ENCODE measurements around the gene DNAJB13. TPM values are rescaled to one million over a fixed set of nuclear protein-coding genes. Genes with fewer than 3 reads are reported as not detected.

The DNAJB13 gene
- total RNA-seq, 1 donor from 2014 or later, result 1.2 TPM

DNA sequence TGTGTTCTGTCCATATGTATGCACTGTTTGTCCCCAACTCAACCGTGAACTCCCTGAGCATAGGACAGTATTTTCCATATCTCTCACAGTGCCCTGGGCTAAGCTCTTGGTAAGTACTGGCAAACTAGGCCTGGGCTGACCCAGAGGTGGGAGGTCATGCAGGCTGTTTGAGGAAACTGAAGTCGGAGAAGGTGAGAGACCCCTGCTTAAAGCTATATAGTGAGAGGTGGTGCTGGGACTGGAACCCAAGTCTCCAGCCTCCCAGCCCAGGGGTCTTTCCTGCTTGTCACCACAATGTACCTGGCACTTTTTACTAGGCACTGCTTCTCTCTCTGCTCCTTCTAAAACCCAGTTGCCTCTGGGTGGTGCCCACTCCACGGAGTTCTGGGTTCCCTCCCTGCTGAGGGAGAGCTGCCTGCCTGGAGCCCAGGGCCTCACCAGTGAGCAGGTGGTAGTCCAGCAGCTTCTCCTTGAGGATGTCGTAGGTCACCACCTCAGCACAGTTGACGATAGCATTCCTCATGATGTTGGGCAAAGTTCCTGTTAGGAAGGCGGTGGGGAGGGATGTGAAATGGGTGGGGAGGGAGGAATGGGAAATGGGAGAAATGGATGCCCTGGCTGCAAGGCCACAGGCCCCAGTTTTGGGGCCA, 53.3 kb downstream of the DNAJB13 start:
- Histone ChIP-seq H3K9me3 (ENCODE audit: insufficient read depth, low read depth, low read length) (no peaks in the 10 kb centered on the region), H3K27me3 (ENCODE audit: insufficient read depth, low read length) (no peaks in the 10 kb centered on the region), H3K4me3 (ENCODE audit: insufficient read depth, low read depth, low read length) (no peak overlapping the region), H3K79me2 (ENCODE audit: insufficient read depth, low read length) (no peaks in the 10 kb centered on the region), H3K27ac (ENCODE audit: low read depth, low read length) (no peak overlapping the region), H3K4me1 (ENCODE audit: insufficient read depth, low read length) (no peaks in the 10 kb centered on the region), H3K9ac (ENCODE audit: low read length) (no peak overlapping the region), H3K36me3 (ENCODE audit: insufficient read depth, low read length) (no peaks in the 10 kb centered on the region), H3K4me2 (ENCODE audit: low read length) (no peak overlapping the region), H2AFZ (ENCODE audit: low read depth, low read length) (no peak overlapping the region), H4K20me1 (ENCODE audit: insufficient read depth, low read length) (no peaks in the 10 kb centered on the region)
- peak overlapping the region; percentile 58 for H3K27ac Mint-ChIP-seq (ENCODE audit: unreplicated experiment)
- H3K27me3 Mint-ChIP-seq (ENCODE audit: low read depth, unreplicated experiment), result peaks cover 2% of the 10 kb centered on the region
- H3K4me1 Mint-ChIP-seq (ENCODE audit: low read depth, unreplicated experiment), result no peaks in the 10 kb centered on the region
- H3K36me3 Mint-ChIP-seq (ENCODE audit: low read depth, unreplicated experiment), result peaks cover 24% of the 10 kb centered on the region
- no peak for TF ChIP-seq EZH2 (IDR thresholded peaks at IDR 0.05; ENCODE audit: insufficient read depth, low read length)
- TF ChIP-seq, protein P1, sequence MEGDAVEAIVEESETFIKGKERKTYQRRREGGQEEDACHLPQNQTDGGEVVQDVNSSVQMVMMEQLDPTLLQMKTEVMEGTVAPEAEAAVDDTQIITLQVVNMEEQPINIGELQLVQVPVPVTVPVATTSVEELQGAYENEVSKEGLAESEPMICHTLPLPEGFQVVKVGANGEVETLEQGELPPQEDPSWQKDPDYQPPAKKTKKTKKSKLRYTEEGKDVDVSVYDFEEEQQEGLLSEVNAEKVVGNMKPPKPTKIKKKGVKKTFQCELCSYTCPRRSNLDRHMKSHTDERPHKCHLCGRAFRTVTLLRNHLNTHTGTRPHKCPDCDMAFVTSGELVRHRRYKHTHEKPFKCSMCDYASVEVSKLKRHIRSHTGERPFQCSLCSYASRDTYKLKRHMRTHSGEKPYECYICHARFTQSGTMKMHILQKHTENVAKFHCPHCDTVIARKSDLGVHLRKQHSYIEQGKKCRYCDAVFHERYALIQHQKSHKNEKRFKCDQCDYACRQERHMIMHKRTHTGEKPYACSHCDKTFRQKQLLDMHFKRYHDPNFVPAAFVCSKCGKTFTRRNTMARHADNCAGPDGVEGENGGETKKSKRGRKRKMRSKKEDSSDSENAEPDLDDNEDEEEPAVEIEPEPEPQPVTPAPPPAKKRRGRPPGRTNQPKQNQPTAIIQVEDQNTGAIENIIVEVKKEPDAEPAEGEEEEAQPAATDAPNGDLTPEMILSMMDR (IDR thresholded peaks at IDR 0.05; ENCODE audit: insufficient read depth, low read depth, low read length), result no peak
- FAIRE-seq, result no peak
- no peak for DNase-seq (ENCODE audit: low read depth)
- H3K9me3 Mint-ChIP-seq (ENCODE audit: unreplicated experiment), result no peaks in the 10 kb centered on the region
- H3K4me3 Mint-ChIP-seq (ENCODE audit: unreplicated experiment), result no peak overlapping the region

DNA sequence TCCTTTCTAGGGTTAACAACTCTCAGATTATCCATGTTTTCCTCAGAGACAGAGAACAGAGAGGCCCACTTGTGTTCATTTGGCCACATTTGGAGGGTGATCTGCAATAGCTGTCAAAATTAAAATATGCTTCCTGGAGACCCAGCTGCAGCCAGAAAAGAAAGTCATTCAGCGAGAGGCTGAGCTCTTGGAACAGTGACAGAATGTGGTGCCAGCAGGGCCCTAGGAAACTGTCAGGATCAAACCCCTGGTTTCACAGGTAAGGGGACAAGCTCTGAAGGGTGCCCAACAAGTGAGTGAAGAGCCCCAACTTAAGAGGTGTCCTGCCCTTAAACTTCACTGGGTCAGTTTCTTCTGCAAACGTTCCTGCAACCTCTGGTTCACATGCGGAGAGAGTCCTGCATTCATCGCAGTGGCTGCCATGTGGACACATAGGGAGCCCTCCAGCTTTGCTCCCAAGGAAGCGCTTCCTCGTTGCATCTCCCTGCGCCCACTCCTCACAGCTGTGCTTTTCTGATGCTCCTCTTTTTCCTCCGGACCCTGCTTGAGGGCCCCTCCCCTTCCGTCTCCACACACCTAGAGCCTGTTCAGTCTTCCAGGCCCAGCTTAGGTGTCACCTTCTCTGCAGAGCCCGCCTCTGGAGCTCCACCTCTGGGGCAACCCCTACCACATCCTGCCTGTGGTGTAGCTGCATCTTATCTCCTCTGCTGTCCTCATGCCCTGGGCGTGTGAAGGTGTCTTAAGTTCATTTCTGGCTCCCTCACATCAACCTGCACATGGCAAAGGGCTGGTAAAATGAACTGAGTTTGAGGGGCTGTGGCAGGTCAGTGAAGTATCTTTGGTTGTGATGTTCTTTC, 54.2 kb downstream of the DNAJB13 start:
- Mint-ChIP-seq H3K27ac (ENCODE audit: unreplicated experiment) (no peak overlapping the region), H3K4me1 (ENCODE audit: low read depth, unreplicated experiment) (peaks cover 3% of the 10 kb centered on the region), H3K36me3 (ENCODE audit: low read depth, unreplicated experiment) (peaks cover 22% of the 10 kb centered on the region), H3K9me3 (ENCODE audit: unreplicated experiment) (no peaks in the 10 kb centered on the region), H3K27me3 (ENCODE audit: low read depth, unreplicated experiment) (peaks cover 2% of the 10 kb centered on the region), H3K4me3 (ENCODE audit: unreplicated experiment) (no peak overlapping the region)
- TF ChIP-seq, protein P1 (IDR thresholded peaks at IDR 0.05; ENCODE audit: insufficient read depth, low read depth, low read length), result no peak
- TF ChIP-seq EZH2 (IDR thresholded peaks at IDR 0.05; ENCODE audit: insufficient read depth, low read length), result no peak
- Histone ChIP-seq H4K20me1 (ENCODE audit: insufficient read depth, low read length) (no peaks in the 10 kb centered on the region), H3K27me3 (ENCODE audit: insufficient read depth, low read length) (no peaks in the 10 kb centered on the region), H3K4me2 (ENCODE audit: low read length) (no peak overlapping the region), H3K9ac (ENCODE audit: low read length) (no peak overlapping the region), H3K79me2 (ENCODE audit: insufficient read depth, low read length) (no peaks in the 10 kb centered on the region), H3K4me1 (ENCODE audit: insufficient read depth, low read length) (no peaks in the 10 kb centered on the region), H3K4me3 (ENCODE audit: insufficient read depth, low read depth, low read length) (no peak overlapping the region), H2AFZ (ENCODE audit: low read depth, low read length) (no peak overlapping the region), H3K36me3 (ENCODE audit: insufficient read depth, low read length) (no peaks in the 10 kb centered on the region), H3K9me3 (ENCODE audit: insufficient read depth, low read depth, low read length) (no peaks in the 10 kb centered on the region), H3K27ac (ENCODE audit: low read depth, low read length) (no peak overlapping the region)
- no peak for DNase-seq (ENCODE audit: low read depth)
- FAIRE-seq, result no peak
